Mesendoderm (in vitro differentiated cells): ENCODE results near the gene DEDD.

Source experiments
- DNase-seq: peaks from one replicate; pipeline ENCODE4 v3.0.0; 2013
- H2AK5ac ChIP-seq: 2 replicates; pipeline ENCODE4 v1.6.1; 2013; ENCODE audit warnings: low read length, inconsistent platforms
- H2BK120ac ChIP-seq: 2 replicates; pipeline ENCODE4 v1.6.1; 2013; ENCODE audit warnings: low read depth, mild to moderate bottlenecking, low read length, moderate library complexity, mixed read lengths
- H2BK15ac ChIP-seq: replicated peaks from 2 replicates; pipeline ENCODE4 v1.6.1; 2013; ENCODE audit warnings: low read depth, mild to moderate bottlenecking, moderate library complexity
- H2BK5ac ChIP-seq: 2 replicates; pipeline ENCODE4 v1.6.1; 2013; ENCODE audit warnings: low read length, inconsistent platforms
- H3K18ac ChIP-seq: 2 replicates; pipeline ENCODE4 v1.6.1; 2013; ENCODE audit warnings: mild to moderate bottlenecking, low read length, mixed read lengths
- H3K23ac ChIP-seq: one replicate; pipeline ENCODE4 v1.6.1; 2013; ENCODE audit warnings: low read length
- H3K27ac ChIP-seq: 2 replicates; pipeline ENCODE4 v1.5.1; 2013; ENCODE audit warnings: low read depth, mild to moderate bottlenecking, inconsistent platforms, low read length, moderate library complexity
- H3K27me3 ChIP-seq: 2 replicates; pipeline ENCODE4 v1.6.1; 2013; ENCODE audit warnings: low read length, control low read depth, mild to moderate bottlenecking, inconsistent platforms; ENCODE audit not compliant: insufficient read depth, poor library complexity
- H3K36me3 ChIP-seq: 2 replicates; pipeline ENCODE4 v1.6.1; 2013; ENCODE audit warnings: low read length, inconsistent platforms; ENCODE audit not compliant: control insufficient read depth, insufficient read depth
- H3K4ac ChIP-seq: one replicate; pipeline ENCODE4 v1.6.1; 2013; ENCODE audit warnings: low read depth, mild to moderate bottlenecking, low read length, moderate library complexity
- H3K4me1 ChIP-seq: 2 replicates; pipeline ENCODE4 v1.6.1; 2013; ENCODE audit warnings: low read depth, low read length, inconsistent platforms; ENCODE audit not compliant: control insufficient read depth
- H3K4me2 ChIP-seq: 2 replicates; pipeline ENCODE4 v1.6.1; 2013; ENCODE audit warnings: low read length
- H3K4me3 ChIP-seq: 2 replicates; pipeline ENCODE4 v1.5.1; 2013; ENCODE audit warnings: mild to moderate bottlenecking, low read length
- H3K56ac ChIP-seq: one replicate; pipeline ENCODE4 v1.6.1; 2013; ENCODE audit warnings: low read length
- H3K79me1 ChIP-seq: 2 replicates; pipeline ENCODE4 v1.6.1; 2013; ENCODE audit warnings: low read length, inconsistent platforms
- H3K79me2 ChIP-seq: 2 replicates; pipeline ENCODE4 v1.6.1; 2013; ENCODE audit warnings: mild to moderate bottlenecking, low read length; ENCODE audit not compliant: control insufficient read depth, insufficient read depth
- H3K9ac ChIP-seq: 2 replicates; pipeline ENCODE4 v1.6.1; 2013; ENCODE audit warnings: low read length, inconsistent platforms
- H4K5ac ChIP-seq: one replicate; pipeline ENCODE4 v1.6.1; 2013; ENCODE audit warnings: low read length
- H4K8ac ChIP-seq: one replicate; pipeline ENCODE4 v1.6.1; 2013; ENCODE audit warnings: low read depth, mild to moderate bottlenecking, control low read depth, low read length, moderate library complexity
- WGBS: extraction: QIAGEN DNeasy Blood & Tissue Kit; methylation state at CpG from one replicate; pipeline ENCODE4 v1.1.7; 2013; ENCODE audit warnings: low lambda C conversion rate, missing lambda C conversion rate; ENCODE audit not compliant: insufficient coverage; ENCODE audit errors: extremely low coverage; 5-methylcytosine and 5-hydroxymethylcytosine counted together

DEDD gene

GRCh38 chr1:161095230-161095629, 37.2 kb downstream of the DEDD start:
- Histone ChIP-seq H3K4ac (no peak overlapping the region), H4K8ac (no peak overlapping the region), H2AK5ac (no peak overlapping the region), H3K4me3 (no peak overlapping the region), H3K27ac (no peak overlapping the region), H3K4me1 (no peaks in the 10 kb centered on the region), H3K18ac (no peak overlapping the region), H2BK5ac (no peak overlapping the region), H3K4me2 (no peak overlapping the region), H3K79me1 (no peaks in the 10 kb centered on the region), H3K9ac (no peak overlapping the region), H2BK120ac (no peak overlapping the region), H2BK15ac (no peak overlapping the region), H3K56ac (no peak overlapping the region), H3K36me3 (no peaks in the 10 kb centered on the region), H3K27me3 (no peaks in the 10 kb centered on the region), H4K5ac (no peak overlapping the region), H3K79me2 (no peaks in the 10 kb centered on the region), H3K23ac (no peak overlapping the region)
- WGBS: no CpG with 5 or more reads among the region's 6 CpGs
- no peak for DNase-seq

DNA sequence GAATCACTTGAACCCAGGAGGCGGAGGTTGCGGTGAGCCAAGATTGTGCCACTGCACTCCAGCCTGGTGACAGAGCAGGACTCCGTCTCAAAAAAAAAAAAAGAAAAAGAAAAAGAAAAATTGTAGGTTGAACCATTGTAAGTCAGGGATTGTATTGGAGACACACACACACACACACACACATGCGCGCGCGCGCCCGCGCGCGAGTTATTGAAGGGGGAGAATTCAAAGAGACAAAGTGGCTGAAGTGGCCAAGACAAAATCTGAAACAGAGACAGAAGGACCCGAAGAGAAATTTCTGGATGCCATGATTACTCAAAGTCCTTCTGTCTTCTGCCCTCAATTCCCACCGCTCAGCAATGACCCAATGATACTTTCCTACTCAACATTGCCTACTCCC, 38.0 kb downstream of the DEDD start:
- DNase-seq: no peak
- H3K23ac ChIP-seq: no peak overlapping the region
- H3K79me1 ChIP-seq: no peaks in the 10 kb centered on the region
- no CpG with 5 or more reads among the region's 14 CpGs for WGBS
- no peaks in the 10 kb centered on the region for H3K27me3 ChIP-seq
- H2AK5ac ChIP-seq: no peak overlapping the region
- no peak overlapping the region for H4K8ac ChIP-seq
- no peaks in the 10 kb centered on the region for H3K4me1 ChIP-seq
- no peak overlapping the region for H3K4me2 ChIP-seq
- H3K56ac ChIP-seq: no peak overlapping the region
- H2BK120ac ChIP-seq: no peak overlapping the region
- no peak overlapping the region for H3K9ac ChIP-seq
- no peak overlapping the region for H4K5ac ChIP-seq
- no peaks in the 10 kb centered on the region for H3K79me2 ChIP-seq
- H3K18ac ChIP-seq: no peak overlapping the region
- no peak overlapping the region for H2BK5ac ChIP-seq
- H3K4me3 ChIP-seq: no peak overlapping the region
- H3K4ac ChIP-seq: no peak overlapping the region
- H3K27ac ChIP-seq: no peak overlapping the region
- H3K36me3 ChIP-seq: no peaks in the 10 kb centered on the region
- H2BK15ac ChIP-seq: no peak overlapping the region

- no peak overlapping the region for H2BK15ac ChIP-seq
- WGBS: no CpG with 5 or more reads among the region's 3 CpGs
Observed at GRCh38 chr1:161092621-161093028, 39.8 kb downstream of the DEDD start.

GRCh38 chr1:161091796-161092507, 40.5 kb downstream of the DEDD start:
- Histone ChIP-seq H3K4ac (no peak overlapping the region), H3K23ac (no peak overlapping the region), H3K56ac (no peak overlapping the region), H2AK5ac (no peak overlapping the region), H3K4me2 (no peak overlapping the region), H3K27ac (no peak overlapping the region), H3K79me1 (no peaks in the 10 kb centered on the region), H4K8ac (no peak overlapping the region), H2BK5ac (no peak overlapping the region), H3K79me2 (no peaks in the 10 kb centered on the region), H2BK15ac (no peak overlapping the region), H3K9ac (no peak overlapping the region), H3K18ac (no peak overlapping the region), H3K27me3 (no peaks in the 10 kb centered on the region), H2BK120ac (no peak overlapping the region), H3K4me3 (no peak overlapping the region), H4K5ac (no peak overlapping the region), H3K4me1 (no peaks in the 10 kb centered on the region), H3K36me3 (no peaks in the 10 kb centered on the region)
- DNase-seq: no peak
- WGBS: no CpG with 5 or more reads among the region's 7 CpGs

More at GRCh38 chr1:161092621-161093028, 39.8 kb downstream of the DEDD start:
- Histone ChIP-seq H3K56ac (no peak overlapping the region), H3K9ac (no peak overlapping the region), H2BK5ac (no peak overlapping the region), H3K4me2 (no peak overlapping the region), H3K27me3 (no peaks in the 10 kb centered on the region), H2BK120ac (no peak overlapping the region), H3K27ac (no peak overlapping the region), H3K4ac (no peak overlapping the region), H4K8ac (no peak overlapping the region), H3K79me2 (no peaks in the 10 kb centered on the region), H3K18ac (no peak overlapping the region), H3K23ac (no peak overlapping the region), H3K36me3 (no peaks in the 10 kb centered on the region), H3K79me1 (no peaks in the 10 kb centered on the region), H4K5ac (no peak overlapping the region), H2AK5ac (no peak overlapping the region), H3K4me3 (no peak overlapping the region), H3K4me1 (no peaks in the 10 kb centered on the region)
- DNase-seq: no peak

DNA sequence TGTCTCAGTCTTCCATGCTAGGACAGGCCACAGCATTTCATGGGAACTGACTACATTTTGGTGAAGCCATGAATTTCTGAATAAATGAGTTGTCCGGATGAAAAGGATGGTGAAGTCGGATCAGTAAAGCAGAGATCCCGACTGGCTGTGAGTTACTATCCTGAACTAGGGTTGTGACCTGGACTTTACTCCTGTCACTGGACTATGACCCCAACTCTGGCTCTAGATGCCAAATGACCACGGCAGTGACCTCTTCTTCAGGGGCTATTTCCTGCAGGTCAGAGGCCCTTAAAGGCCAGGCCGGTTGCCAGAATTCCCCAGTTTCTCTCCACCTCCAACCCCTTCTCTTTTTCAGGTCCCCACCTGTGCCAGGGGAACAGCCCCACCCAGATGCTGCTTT, 41.4 kb downstream of the DEDD start:
- Histone ChIP-seq H3K56ac (no peak overlapping the region), H3K27me3 (no peaks in the 10 kb centered on the region), H3K36me3 (no peaks in the 10 kb centered on the region), H3K4me1 (no peaks in the 10 kb centered on the region), H3K4me2 (no peak overlapping the region), H3K9ac (no peak overlapping the region), H4K5ac (no peak overlapping the region), H2BK5ac (no peak overlapping the region), H2BK15ac (no peak overlapping the region), H3K79me2 (no peaks in the 10 kb centered on the region), H2AK5ac (no peak overlapping the region), H3K27ac (no peak overlapping the region), H3K18ac (no peak overlapping the region), H3K79me1 (no peaks in the 10 kb centered on the region), H3K4me3 (no peak overlapping the region), H4K8ac (no peak overlapping the region), H2BK120ac (no peak overlapping the region), H3K4ac (no peak overlapping the region), H3K23ac (no peak overlapping the region)
- no CpG with 5 or more reads among the region's 5 CpGs for WGBS
- no peak for DNase-seq

DNA sequence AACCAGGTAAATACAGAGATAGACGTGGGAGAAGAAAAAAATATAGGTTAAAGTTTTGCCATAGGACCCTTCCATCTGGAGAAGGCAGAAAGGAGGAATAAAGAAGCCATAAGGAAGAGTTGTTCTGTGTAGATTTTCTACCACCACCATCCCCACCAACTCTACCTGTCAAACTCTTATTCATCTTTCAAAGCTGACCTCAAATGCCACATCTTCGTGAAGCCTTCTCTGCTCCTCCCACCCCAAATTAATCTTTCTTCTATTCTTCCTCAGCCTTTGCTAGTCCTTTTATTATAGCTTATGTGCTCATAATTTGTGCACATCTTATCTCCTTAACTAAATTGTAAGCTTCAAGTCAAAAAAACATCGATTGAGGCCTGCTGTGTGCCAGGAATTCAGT, 41.9 kb downstream of the DEDD start:
- Histone ChIP-seq H3K36me3 (no peaks in the 10 kb centered on the region), H3K27me3 (no peaks in the 10 kb centered on the region), H4K5ac (no peak overlapping the region), H3K4me3 (no peak overlapping the region), H2BK15ac (no peak overlapping the region), H3K23ac (no peak overlapping the region), H3K79me1 (no peaks in the 10 kb centered on the region), H3K4me1 (no peaks in the 10 kb centered on the region), H2AK5ac (no peak overlapping the region), H3K4me2 (no peak overlapping the region), H3K4ac (no peak overlapping the region), H3K9ac (no peak overlapping the region), H3K56ac (no peak overlapping the region), H3K27ac (no peak overlapping the region), H4K8ac (no peak overlapping the region), H3K79me2 (no peaks in the 10 kb centered on the region), H2BK120ac (no peak overlapping the region), H2BK5ac (no peak overlapping the region), H3K18ac (no peak overlapping the region)
- WGBS: no CpG with 5 or more reads among the region's 3 CpGs
- DNase-seq: no peak
